Measurements from ENCODE around the gene SIGLEC9. TPM values are rescaled to one million over a fixed set of nuclear protein-coding genes. Genes with fewer than 3 reads are reported as not detected.

The SIGLEC9 gene
- total RNA-seq, 4 donors from 2014 or later = 5.5 to 34.7 (median 11.3) TPM

DNA sequence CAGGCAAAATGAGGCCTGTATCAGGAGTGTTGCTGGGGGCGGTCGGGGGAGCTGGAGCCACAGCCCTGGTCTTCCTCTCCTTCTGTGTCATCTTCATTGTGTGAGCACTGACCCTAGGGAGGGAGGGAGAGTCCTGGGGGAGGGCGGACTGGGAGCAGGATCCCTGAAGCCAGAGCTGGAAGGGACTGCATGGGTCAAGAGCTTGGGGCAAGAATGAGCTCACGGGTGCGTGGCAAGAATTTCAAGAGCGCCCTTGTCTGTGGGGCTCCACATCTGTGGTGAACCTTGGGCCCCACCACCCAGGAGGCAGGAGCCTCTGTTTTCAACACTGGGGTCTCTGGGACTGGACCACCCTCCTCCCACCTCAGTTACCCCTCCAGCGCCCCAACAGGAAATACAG, 22.0 kb downstream of the SIGLEC9 start:
- TF ChIP-seq CTCF (IDR thresholded peaks at IDR 0.05; ENCODE audit: low read depth) = no peak

GRCh38 chr19:51147663-51148062, 23.0 kb downstream of the SIGLEC9 start:
- no peak for TF ChIP-seq CTCF (IDR thresholded peaks at IDR 0.05; ENCODE audit: low read depth)

GRCh38 chr19:51148580-51148979, 23.9 kb downstream of the SIGLEC9 start:
- no peak for TF ChIP-seq CTCF (IDR thresholded peaks at IDR 0.05; ENCODE audit: low read depth)

GRCh38 chr19:51150627-51151026, 25.9 kb downstream of the SIGLEC9 start:
- TF ChIP-seq CTCF (IDR thresholded peaks at IDR 0.05; ENCODE audit: low read depth) = no peak

DNA sequence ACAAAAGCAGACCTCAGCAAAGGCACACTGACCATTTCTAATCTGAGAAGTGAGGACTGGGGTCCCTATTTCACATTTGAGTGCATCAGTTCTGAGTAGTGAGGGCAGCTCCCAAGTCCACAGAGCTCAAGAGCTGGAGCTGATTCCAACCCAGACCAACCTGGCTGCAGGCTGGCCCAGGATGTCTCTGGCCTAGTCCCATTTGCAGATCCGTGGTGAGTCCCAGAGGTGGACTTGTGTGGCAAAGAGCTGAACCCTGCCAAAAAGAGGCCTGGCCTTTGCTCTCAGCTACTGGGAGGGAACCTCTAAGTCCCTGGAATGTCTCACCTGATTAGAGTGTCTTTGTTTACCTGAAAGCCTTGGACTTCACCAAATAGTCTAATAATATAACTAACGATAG, 32.0 kb downstream of the SIGLEC9 start:
- TF ChIP-seq CTCF (IDR thresholded peaks at IDR 0.05; ENCODE audit: low read depth) = no peak

GRCh38 chr19:51157265-51157664, 32.6 kb downstream of the SIGLEC9 start:
- no peak for TF ChIP-seq CTCF (IDR thresholded peaks at IDR 0.05; ENCODE audit: low read depth)

DNA sequence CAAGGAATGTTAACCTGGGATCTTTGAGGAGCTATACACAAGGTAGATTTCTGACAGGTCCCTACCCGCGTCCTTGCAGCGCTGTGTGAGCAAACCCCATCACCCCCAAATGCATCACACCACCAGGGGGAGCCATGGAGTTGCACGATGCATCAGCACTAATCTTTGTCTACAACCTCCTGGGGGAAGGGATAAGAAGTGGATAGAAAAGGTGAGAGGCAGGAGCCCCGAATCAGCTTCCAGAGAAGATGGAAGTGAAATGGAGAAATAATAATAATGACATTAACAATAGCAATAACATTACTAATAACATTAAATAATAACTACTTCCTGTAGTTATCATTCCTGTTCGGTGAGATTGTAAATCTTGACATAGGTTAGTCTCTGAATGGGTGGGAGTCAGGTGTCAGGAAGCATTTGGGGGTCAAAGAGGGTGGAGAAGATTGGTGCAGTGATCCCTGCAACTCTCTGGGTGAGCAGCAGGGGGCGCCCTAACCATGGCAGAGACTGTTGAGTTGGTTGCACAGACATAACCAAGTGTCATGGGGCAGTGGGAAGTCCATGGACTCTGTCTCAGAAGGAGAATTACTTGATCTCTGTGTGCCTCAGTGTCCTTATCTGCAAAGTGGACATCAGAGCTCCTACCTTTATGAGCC, 33.9 kb downstream of the SIGLEC9 start:
- no peak for TF ChIP-seq CTCF (IDR thresholded peaks at IDR 0.05; ENCODE audit: low read depth)
